ENCODE results near the gene KBTBD12.
"Not testable (repeated sequence)": the region's sequence is repeated elsewhere in the genome, so short reads cannot be mapped to it uniquely, and the experiment has no call there.

KBTBD12 gene

GRCh38 chr3:127903611-127904375, 11.2 kb upstream of the KBTBD12 start:
- no peak for DNase-seq (ENCODE audit: low read depth)

GRCh38 chr3:127905556-127905955, 9.5 kb upstream of the KBTBD12 start:
- no peak for DNase-seq (ENCODE audit: low read depth)

- DNase-seq (ENCODE audit: low read depth), result not testable (repeated sequence)
Measured at GRCh38 chr3:127906653-127907052, 8.4 kb upstream of the KBTBD12 start.

- DNase-seq (ENCODE audit: low read depth), result no peak
Measured at GRCh38 chr3:127908202-127908601, 6.8 kb upstream of the KBTBD12 start.

- DNase-seq (ENCODE audit: low read depth), result no peak
Measured at GRCh38 chr3:127908951-127909350, 6.1 kb upstream of the KBTBD12 start.

DNA sequence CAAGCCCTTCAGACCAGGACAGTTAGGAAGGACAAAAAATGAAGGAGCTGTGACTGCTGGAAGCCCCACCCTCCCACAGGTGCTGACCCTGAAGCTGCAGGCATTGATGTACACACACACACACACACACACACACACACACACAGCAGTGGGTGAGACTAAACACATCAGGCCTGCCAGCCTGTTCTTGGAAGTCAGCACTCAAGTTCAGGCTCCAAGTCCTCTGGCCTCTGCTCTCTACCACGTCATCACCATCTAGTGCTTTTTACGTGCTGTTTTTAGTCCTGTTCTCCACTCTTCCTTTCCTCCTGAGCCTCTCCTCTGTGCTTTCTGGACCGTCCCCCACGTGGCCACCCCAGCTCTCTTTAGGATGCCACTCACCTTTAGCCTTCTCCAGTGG, 5.4 kb upstream of the KBTBD12 start:
- no peak for DNase-seq (ENCODE audit: low read depth)

DNA sequence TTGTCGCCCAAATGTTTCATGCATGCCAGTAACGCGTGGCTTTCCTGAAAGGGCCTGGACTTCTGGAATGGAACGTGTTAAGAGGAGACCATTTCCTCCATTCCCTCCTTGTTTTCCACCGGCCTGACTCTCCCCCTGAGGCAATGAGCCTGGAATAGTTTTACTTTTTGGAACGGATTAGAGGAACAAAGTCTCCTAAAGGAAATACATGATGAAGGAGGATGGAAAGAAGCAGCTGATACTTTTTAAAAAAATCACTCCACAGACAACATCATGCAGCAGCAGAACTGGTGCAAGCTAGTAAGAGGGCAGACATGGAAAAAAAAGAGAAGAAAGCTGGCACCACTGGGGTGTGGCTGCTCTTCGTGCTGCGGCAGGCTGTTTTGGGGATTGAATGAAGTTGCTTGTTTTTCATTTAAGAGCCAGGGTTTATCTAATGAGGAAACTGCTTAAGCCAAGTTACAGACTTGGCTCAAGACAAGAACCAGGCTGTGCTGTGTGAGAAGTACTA, 3.6 kb upstream of the KBTBD12 start:
- no peak for DNase-seq (ENCODE audit: low read depth)

- DNase-seq (ENCODE audit: low read depth), result not testable (repeated sequence)
Measured at GRCh38 chr3:127913841-127914240, 1.2 kb upstream of the KBTBD12 start.

DNA sequence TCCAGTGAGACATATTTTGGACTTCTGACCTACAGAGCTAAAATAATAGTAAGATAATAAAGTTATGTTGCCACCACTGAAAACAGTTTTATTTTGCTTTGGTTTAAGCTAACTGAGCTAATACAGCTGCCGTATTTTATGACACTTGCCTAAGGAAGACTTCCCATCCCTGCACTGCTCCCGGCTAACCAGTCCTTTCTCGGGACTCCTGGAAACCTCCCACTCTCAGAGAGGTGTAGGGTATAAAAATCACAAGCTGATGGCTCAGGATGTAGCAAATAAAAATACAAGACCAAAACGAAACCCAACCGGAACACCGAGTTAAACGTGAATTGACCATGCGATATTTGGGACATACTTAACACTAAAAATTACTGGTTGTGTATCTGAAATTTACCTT, 448 bp upstream of the KBTBD12 start:
- DNase-seq (ENCODE audit: low read depth), result no peak

GRCh38 chr3:127915937-127916493, 983 bp downstream of the KBTBD12 start:
- DNase-seq (ENCODE audit: low read depth), result no peak

DNA sequence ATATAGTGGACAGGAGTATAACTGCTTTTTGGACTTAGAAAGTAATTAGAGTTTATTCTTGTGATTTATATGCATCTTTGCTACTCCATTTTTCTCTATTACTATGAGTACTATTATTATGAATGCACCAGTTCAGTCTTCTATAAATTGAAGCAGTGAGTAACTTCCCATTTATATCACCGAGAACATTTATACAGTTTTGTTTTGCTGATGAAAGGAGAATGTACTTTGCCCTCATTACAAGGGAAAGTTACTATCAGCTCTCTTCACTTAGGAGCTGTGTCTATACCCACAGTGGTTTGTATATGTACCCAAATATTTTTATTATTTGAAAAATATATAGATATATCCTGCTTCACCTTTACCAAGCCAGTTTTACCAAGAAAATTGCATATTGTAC, 5.7 kb downstream of the KBTBD12 start:
- no peak for DNase-seq (ENCODE audit: low read depth)

DNA sequence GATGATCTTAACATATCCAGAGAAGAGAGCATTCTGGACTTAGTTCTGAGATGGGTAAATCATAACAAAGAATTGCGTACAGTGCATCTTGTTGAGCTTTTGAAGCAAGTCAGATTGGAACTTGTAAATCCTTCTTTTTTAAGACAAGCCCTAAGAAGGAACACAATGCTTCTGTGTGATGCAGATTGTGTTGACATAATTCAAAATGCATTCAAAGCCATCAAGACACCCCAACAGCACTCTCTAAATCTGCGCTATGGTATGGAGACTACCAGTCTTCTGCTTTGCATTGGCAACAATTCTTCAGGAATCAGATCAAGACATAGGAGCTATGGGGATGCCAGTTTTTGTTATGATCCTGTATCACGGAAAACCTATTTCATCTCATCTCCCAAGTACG, 8.6 kb downstream of the KBTBD12 start:
- no peak for DNase-seq (ENCODE audit: low read depth)

- DNase-seq (ENCODE audit: low read depth), result no peak
Measured at GRCh38 chr3:127925384-127925783, 10.4 kb downstream of the KBTBD12 start.

DNA sequence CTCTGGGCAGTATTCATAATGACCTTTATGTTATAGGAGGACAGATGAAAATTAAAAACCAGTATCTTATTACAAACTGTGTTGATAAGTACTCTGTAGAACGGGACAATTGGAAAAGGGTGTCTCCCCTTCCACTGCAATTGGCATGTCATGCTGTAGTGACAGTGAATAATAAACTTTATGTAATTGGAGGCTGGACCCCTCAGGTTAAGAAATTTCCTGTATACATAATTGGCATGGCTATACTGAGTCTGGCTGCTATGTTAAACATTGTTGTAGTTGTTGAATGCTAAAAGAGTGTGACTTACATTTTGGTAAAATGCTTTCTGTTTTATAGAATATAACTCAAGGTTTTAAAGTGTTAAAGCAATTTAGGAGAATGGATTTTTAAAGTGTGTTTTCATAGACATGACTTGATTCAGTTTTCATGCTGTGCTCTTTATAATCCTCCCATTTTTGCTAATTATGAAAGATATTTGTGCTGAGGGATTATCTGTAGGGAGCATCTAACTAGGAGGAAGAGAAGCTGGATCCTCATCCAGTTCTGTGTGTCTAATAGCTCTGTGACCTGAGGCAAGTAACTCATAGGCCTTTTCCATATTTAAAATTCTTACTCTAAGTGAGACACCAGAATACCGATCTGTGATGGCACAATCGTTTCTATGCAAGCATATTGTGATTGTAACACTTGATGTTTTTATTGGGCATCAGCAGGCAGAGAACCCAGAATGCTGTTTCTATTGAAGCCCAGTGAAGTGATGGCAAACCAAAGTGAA, 13.0 kb downstream of the KBTBD12 start:
- no peak for DNase-seq (ENCODE audit: low read depth)

DNA sequence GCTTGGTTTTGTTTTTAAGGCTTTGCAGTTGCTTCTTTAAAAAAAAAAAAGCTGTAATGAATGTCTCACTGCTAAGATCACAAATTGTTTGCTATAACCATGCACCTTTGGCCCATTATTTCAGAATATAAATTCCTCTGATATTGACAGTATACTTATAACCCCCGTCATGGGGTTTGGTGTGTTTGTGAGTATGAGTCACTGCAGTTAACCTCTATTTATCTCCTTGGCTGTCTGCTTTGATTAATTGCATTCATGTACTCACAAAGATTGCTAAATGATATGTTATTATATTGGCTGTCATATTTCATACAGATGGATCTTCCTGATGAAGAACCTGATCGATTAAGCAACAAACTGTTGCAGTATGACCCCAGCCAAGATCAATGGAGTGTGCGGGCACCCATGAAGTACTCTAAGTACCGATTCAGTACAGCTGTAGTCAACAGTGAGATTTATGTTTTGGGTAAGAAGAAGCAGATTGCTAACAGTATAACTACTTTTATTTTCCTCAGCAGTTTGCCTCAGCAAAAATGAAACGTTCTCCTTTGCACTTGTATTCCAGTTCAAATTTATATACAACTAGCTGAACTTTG, 14.9 kb downstream of the KBTBD12 start:
- no peak for DNase-seq (ENCODE audit: low read depth)

GRCh38 chr3:127933396-127933795, 18.4 kb downstream of the KBTBD12 start:
- no peak for DNase-seq (ENCODE audit: low read depth)

- no peak for DNase-seq (ENCODE audit: low read depth)
Measured at GRCh38 chr3:127938800-127939199, 23.8 kb downstream of the KBTBD12 start.

- no peak for DNase-seq (ENCODE audit: low read depth)
Measured at GRCh38 chr3:127940116-127940515, 25.1 kb downstream of the KBTBD12 start.

DNA sequence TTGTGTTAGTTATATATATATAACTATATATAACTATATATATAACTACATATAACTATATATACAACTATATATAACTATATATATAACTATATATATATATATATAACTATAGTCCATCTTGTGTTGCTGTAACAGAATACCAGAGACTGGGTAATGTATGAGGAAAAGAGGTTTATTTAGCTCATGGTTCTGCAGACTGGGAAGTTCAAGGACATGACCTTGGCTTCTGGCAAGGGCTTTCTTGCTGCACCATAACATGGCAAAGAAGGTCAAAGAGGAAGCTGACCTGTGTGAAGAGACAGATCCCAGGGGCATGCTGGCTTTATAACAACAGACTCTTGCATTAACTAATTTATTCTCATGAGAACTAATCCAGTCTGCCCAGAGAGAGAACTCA, 27.6 kb downstream of the KBTBD12 start:
- DNase-seq (ENCODE audit: low read depth), result no peak

- no peak for DNase-seq (ENCODE audit: low read depth)
Measured at GRCh38 chr3:127948211-127948610, 33.2 kb downstream of the KBTBD12 start.

DNA sequence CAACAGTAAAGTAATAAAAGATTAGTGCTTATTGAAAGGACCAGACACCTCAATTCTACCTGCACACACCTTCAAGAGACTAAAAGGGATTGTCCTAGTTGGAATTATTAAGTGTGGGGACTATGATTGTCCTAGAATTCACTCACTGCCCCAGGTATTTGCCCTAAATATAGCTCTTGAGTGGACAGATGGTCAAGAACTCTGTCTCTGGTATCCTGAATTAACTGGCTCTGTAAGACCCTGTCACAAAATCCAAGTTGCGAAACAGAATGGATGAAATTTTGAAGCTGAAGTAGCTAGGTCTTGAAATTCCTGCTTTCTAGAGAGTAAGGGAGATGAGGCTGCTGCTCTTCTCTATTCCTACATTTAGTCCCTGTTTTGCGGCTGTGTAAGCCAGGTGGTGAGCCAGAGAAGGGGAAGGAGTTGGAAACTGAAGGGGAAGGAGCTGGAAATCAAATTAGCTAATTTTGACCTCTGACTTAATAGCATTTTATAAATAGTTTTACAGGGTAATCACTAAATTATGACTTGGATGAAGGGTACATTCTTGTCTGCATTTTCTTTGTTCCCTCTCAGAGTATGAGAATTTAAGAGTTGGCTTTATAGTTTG, 34.5 kb downstream of the KBTBD12 start:
- no peak for DNase-seq (ENCODE audit: low read depth)

DNA sequence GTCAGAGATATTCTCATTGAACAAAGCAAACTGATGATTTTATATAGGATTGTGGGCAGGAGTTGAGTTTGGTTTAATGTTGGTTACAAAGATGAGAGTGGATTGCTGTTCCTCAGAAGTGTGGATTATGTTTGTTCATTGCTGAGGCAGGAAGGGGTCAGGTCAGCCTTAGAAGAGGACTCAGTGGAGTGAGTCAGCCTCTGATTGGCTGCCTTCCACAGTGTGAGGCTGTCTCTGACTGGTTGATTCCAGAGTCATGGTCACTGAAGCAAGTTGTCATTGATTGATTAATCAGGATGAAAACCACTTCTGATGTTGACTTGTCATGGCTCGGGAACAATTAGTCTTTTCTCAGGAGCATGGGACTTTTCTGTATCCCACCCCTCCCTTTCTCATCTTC, 36.2 kb downstream of the KBTBD12 start:
- DNase-seq (ENCODE audit: low read depth), result no peak

Data from stimulated activated CD8-positive, alpha-beta memory T cell treated with anti-CD3 and anti-CD28 coated beads, Interleukin-12 subunit alpha, Interleukin-12 subunit beta, amount 100 ng/mL, for 4 hours (primary cell).